HG03342 (cell line): ENCODE measurements around the gene NDST3.

ENCODE experiments used
- ATAC-seq: cut with Tn5 transposase; IDR thresholded peaks from one replicate; pipeline ENCODE4 v1.9.1; 2021; ENCODE audit warnings: mild to moderate bottlenecking, moderate library complexity; ENCODE audit not compliant: unreplicated experiment

Gene NDST3

GRCh38 chr4:118173956-118174725 lies 139.9 kb downstream of the NDST3 start:
- no peak for ATAC-seq

- no peak for ATAC-seq
Measured at GRCh38 chr4:118175506-118175905, 141.2 kb downstream of the NDST3 start.

- no peak for ATAC-seq
Measured at GRCh38 chr4:118177126-118177525, 142.8 kb downstream of the NDST3 start.

- ATAC-seq = no peak
Measured at GRCh38 chr4:118180776-118181175, 146.5 kb downstream of the NDST3 start.

- no peak for ATAC-seq
Measured at GRCh38 chr4:118190903-118191302, 156.6 kb downstream of the NDST3 start.

- no peak for ATAC-seq
Measured at GRCh38 chr4:118193421-118193820, 159.1 kb downstream of the NDST3 start.

- no peak for ATAC-seq
Measured at GRCh38 chr4:118206627-118207026, 172.3 kb downstream of the NDST3 start.

- no peak for ATAC-seq
Measured at GRCh38 chr4:118213101-118213500, 178.8 kb downstream of the NDST3 start.

GRCh38 chr4:118215826-118216225 lies 181.5 kb downstream of the NDST3 start:
- ATAC-seq = no peak

GRCh38 chr4:118221227-118221800 lies 187.0 kb downstream of the NDST3 start:
- no peak for ATAC-seq

- ATAC-seq = peak; percentile 63
Measured at GRCh38 chr4:118224243-118224829, 190.1 kb downstream of the NDST3 start.

- no peak for ATAC-seq
Measured at GRCh38 chr4:118225511-118225910, 191.2 kb downstream of the NDST3 start.

- no peak for ATAC-seq
Measured at GRCh38 chr4:118226311-118227010, 192.2 kb downstream of the NDST3 start.

GRCh38 chr4:118235566-118236120 lies 201.4 kb downstream of the NDST3 start:
- no peak for ATAC-seq

- ATAC-seq = no peak
Measured at GRCh38 chr4:118237531-118237930, 203.2 kb downstream of the NDST3 start.

- no peak for ATAC-seq
Measured at GRCh38 chr4:118249890-118250289, 215.6 kb downstream of the NDST3 start.

- ATAC-seq = no peak
Measured at GRCh38 chr4:118254368-118254767, 220.1 kb downstream of the NDST3 start.

- no peak for ATAC-seq
Measured at GRCh38 chr4:118259111-118259510, 224.8 kb downstream of the NDST3 start.

GRCh38 chr4:118260309-118260708 lies 226.0 kb downstream of the NDST3 start:
- ATAC-seq = no peak

GRCh38 chr4:118264096-118264495 lies 229.8 kb downstream of the NDST3 start:
- ATAC-seq = no peak
